Measurements from ENCODE around the gene NPB.
"Not testable (repeated sequence)": the region's sequence is repeated elsewhere in the genome, so short reads cannot be mapped to it uniquely, and the experiment has no call there.

NPB gene

GRCh38 chr17:81911969-81912368 is 9.9 kb downstream of the NPB start:
- DNase-seq (ENCODE audit: low spot score), result no peak

GRCh38 chr17:81912441-81913309 is 10.6 kb downstream of the NPB start:
- no peak for DNase-seq (ENCODE audit: low spot score)

- no peak for DNase-seq (ENCODE audit: low spot score)
Observed at GRCh38 chr17:81913394-81914102, 11.5 kb downstream of the NPB start.

- DNase-seq (ENCODE audit: low spot score), result no peak
Observed at GRCh38 chr17:81914103-81914850, 12.2 kb downstream of the NPB start.

DNA sequence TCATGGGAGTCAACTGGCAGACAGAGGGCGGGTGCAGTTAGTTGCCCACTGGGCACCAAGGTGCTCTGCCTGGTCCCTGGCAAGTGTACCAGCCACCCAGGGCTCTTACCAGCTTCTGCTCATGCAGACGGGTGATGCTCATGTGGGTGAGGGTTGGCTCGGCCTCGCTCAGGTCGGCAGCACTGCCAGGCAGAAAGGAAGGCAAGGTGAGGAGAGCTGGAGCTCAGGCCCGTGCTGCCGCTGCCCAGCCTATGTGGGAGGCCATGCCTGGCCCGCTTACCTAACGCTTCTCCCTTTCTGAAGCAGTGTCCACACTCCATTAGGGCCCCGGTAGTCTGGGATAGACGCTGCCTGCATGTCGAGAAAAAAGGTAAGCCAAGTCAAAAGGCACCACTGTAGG is 13.3 kb downstream of the NPB start:
- DNase-seq (ENCODE audit: low spot score), result no peak

- DNase-seq (ENCODE audit: low spot score), result no peak
Observed at GRCh38 chr17:81916234-81917001, 14.4 kb downstream of the NPB start.

DNA sequence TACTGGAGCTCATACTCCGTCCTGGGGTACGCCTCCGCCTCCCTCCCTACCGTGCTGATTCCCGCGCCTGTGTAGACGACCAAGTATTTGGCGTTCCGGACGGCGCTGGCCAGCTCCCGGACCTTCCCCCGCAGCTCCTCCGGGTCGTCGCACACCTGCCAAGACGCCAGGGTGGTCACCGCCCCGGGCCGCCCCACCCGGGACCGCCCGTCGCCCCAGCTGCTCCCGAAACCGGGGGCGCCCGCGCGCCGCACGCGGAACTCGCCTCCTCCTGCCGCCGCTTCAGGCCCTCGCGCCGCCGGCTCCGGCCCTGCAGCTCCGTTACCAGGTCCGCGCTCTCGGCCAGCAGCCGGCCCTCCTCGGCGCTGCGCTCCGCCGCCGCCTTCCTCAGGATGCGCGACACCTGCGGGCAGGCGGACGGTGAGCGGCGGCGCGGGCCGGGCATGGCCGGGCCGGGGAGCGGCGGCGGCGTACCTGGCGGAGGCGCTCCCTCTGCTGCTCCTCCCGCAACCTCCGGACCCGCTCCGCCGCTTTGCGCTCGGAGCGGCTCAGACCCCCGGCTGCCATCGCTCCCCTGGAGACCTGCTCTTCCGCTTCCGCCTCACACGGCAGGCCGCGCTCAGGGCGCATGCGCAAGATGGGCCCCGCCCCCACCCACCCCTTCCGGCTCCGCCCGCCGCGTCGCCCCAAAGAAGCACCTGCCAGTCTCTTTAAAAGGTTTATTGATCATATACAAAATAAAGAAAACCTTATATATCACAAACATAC is 15.7 kb downstream of the NPB start, which contains the start of gene SIRT7:
TSS of gene SIRT7 (minus strand) at position 612 of the 768 bp plus-strand sequence. CDS start at position 567, 45 bp downstream.
- DNase-seq (ENCODE audit: low spot score), result peak; percentile 98

DNA sequence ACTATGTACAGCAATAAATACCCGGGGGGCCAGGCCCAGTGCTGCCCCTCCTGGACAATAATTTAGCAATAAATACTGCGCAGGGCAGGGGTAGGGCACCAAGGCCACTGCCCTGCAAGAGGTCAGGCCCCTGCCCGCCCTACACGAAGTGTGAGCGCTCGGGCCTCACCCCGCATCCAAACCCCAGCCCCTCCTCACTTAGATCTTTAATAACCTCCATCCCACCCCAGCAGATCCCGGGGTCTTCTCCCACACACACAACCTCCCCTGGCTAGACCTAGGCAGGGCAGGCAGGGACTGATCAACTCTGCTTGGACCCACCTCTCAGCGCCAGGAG is 16.3 kb downstream of the NPB start:
- DNase-seq (ENCODE audit: low spot score), result not testable (repeated sequence)

GRCh38 chr17:81918832-81919545 is 17.0 kb downstream of the NPB start:
- no peak for DNase-seq (ENCODE audit: low spot score)

- no peak for DNase-seq (ENCODE audit: low spot score)
Observed at GRCh38 chr17:81920612-81921536, 18.8 kb downstream of the NPB start.

GRCh38 chr17:81921537-81921862 is 19.5 kb downstream of the NPB start:
- no peak for DNase-seq (ENCODE audit: low spot score)

DNA sequence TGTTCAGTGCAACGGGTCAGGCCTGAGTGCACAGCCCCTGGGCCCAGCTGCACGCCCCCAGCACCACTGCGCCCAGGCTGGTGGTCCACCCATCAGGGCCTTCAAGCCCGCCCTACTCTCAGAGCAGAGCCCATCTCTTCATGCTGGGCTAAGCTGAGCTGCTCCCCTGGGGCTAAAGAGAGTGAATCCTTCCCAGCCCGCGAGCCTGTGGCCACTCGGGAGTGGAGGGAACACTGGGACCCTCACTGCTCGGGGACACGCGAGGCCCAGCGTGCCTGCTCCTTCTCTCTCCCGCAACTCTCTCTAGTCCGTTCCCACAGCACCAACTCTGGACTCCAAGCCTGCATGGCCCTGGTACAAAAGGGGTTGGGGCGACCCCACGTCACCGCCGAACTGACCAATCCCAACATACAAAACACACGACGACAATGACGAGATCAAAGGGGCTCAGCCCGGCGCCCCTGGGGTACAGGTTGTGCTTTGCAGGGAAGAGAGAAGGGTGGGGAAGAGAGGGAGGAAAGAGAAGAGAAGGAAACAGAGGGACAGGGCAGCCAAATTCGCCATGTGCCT is 20.0 kb downstream of the NPB start:
- DNase-seq (ENCODE audit: low spot score), result no peak

DNA sequence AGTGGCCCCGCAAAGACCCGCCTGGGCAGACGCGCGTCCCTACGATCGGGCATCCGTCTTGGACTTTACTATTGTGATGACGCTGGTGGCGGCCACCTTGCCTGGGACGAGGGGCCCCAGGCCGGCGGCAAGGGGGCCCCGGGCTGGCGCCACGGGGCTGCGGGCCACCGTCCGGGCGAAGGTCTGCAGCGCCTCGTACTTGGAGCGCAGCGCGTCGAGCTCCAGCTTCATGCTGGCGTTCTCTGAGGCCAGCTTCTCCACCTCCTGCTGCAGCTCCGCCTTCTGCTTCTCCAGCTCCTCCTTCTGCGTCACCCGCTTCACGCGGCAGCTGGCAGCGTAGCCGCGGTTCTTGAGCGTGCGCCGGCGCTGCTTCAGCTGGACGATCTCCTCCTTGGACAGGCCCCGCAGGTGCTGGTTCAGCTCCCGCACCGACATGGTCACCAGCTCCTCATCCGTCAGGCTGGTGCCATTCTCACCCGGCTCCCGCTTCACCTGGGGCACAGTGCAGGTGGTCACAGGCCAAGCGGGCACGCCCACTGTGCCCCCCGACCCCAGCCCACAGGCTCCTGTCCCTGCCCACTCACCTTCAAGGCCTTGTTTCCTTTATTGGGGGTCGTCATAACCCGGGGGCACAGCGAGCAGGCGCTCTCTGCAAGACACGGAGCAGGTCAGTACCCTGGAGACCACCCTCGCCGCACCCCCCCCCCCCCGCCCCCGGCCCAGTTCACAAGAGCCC is 20.7 kb downstream of the NPB start:
- no peak for DNase-seq (ENCODE audit: low spot score)

- DNase-seq (ENCODE audit: low spot score), result peak; percentile 62
Observed at GRCh38 chr17:81923302-81924260, 21.5 kb downstream of the NPB start.

- no peak for DNase-seq (ENCODE audit: low spot score)
Observed at GRCh38 chr17:81924557-81925532, 22.8 kb downstream of the NPB start.

- no peak for DNase-seq (ENCODE audit: low spot score)
Observed at GRCh38 chr17:81925860-81926450, 23.9 kb downstream of the NPB start.
